Activated CD8-positive, alpha-beta T cell treated with anti-CD3 and anti-CD28 coated beads for 36 hours (primary cell): Measurements from ENCODE around the gene MATN1. TPM values are rescaled to one million over a fixed set of nuclear protein-coding genes. Genes with fewer than 3 reads are reported as not detected.

ENCODE experiments used
- ATAC-seq: fragments of 200-7000 bp; cut with Tn5 transposase; one replicate; pipeline ENCODE4 v1.10.0; 2021; ENCODE audit warnings: mild to moderate bottlenecking, moderate library complexity
- CTCF ChIA-PET: fragments of 350-600 bp; sonication (Branson Sonifier 250); formaldehyde crosslinking; loops from one replicate; lab custom pipeline; 2021; ENCODE audit warnings: antibody characterized with exemption; lab: Charles Lee
- POLR2A ChIA-PET: fragments of 350-600 bp; sonication (Branson Sonifier 250); formaldehyde crosslinking; loops from one replicate; lab custom pipeline; 2021; ENCODE audit warnings: antibody characterized with exemption; lab: Charles Lee
- DNase-seq: peaks from one replicate; pipeline ENCODE4 v3.0.0-alpha.2; 2020
- H3K27ac Mint-ChIP-seq: one replicate; pipeline ENCODE4 v1.8.0; 2021; ENCODE audit warnings: mild to moderate bottlenecking, mixed read lengths
- H3K27me3 Mint-ChIP-seq: one replicate; pipeline ENCODE4 v1.8.0; 2021; ENCODE audit warnings: mixed read lengths
- H3K36me3 Mint-ChIP-seq: one replicate; pipeline ENCODE4 v1.8.0; 2021; ENCODE audit warnings: low read depth, mixed read lengths
- H3K4me1 Mint-ChIP-seq: one replicate; pipeline ENCODE4 v1.8.0; 2021; ENCODE audit warnings: low read depth, mixed read lengths
- H3K4me3 Mint-ChIP-seq: one replicate; pipeline ENCODE4 v1.8.0; 2021; ENCODE audit warnings: mild to moderate bottlenecking, moderate library complexity, mixed read lengths
- H3K9me3 Mint-ChIP-seq: one replicate; pipeline ENCODE4 v1.8.0; 2021; ENCODE audit warnings: mixed read lengths
- CTCF ChIP-seq: fragments of 200-600 bp; IDR thresholded peaks from one replicate; pipeline ENCODE4 v1.8.0; 2022; ENCODE audit warnings: antibody characterized with exemption, mild to moderate bottlenecking
- intact Hi-C: fragments of 100-400 bp; cut with micrococcal nuclease; formaldehyde crosslinking; loops from one replicate; pipeline ENCODE4 v1.10.0; 2022
- total RNA-seq, 2 experiments: library from RNA; stranded (reverse); gene quantifications; one replicate each; pipeline ENCODE4 v1.2.3, GENCODE V29; 2021

Gene MATN1
- total RNA-seq, 2 experiments from 2014 or later: 0.45 to 1.4 TPM

GRCh38 chr1:30764396-30764795 is 41.0 kb upstream of the MATN1 start:
- H3K4me1 Mint-ChIP-seq: peaks cover 86% of the 10 kb centered on the region
- intact Hi-C loops: no loop called here
- DNase-seq: no peak
- H3K27ac Mint-ChIP-seq: peak overlapping the region; percentile 98
- H3K4me3 Mint-ChIP-seq: no peak overlapping the region
- ATAC-seq: no peak
- no peaks in the 10 kb centered on the region for H3K36me3 Mint-ChIP-seq
- POLR2A ChIA-PET: interaction anchor here (24.0 kb wide), 1 partner anchor 24 kb away, joined by 671 read pairs; the partner anchor contains the start of genes LAPTM5 and MATN1
- CTCF ChIA-PET: interaction anchor here (0.8 to 6.2 kb wide), 3 partner anchors 15 to 45 kb away, joined by 3 to 44 read pairs (median 21); no protein-coding TSS in a partner anchor
- TF ChIP-seq CTCF: no peak
- H3K27me3 Mint-ChIP-seq: no peaks in the 10 kb centered on the region
- H3K9me3 Mint-ChIP-seq: no peaks in the 10 kb centered on the region

DNA sequence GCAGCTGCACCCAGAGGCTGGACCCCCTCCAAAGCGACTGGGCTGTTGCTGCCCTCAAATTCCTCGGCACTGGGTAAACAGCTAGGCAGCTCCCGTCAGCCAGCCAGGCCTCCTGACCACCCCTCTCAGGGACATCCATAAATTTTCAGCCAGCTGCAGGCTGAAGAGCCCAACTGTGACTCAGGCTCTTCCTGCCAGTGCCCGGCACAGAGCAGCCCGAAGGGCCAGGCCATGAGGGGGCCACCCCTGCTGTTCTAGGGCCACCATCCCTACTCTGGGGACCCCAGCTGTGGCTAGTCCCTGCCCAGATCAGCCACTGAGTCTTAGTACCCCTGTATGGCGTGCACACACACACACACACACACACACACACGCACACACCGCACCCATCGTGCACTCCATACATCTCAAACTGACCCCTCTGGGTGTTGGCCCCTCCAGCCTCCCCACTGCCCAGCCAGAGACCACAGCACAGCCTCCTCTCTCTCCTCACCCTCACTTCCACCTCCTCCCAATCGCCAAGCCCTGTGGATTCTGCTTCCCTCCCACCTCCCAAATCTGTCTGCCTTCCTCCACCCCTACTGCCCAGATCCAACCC is 40.4 kb upstream of the MATN1 start:
- CTCF ChIA-PET: interaction anchor here (0.8 to 15.2 kb wide), 4 partner anchors 9 to 44 kb away, joined by 3 to 186 read pairs (median 12); no protein-coding TSS in a partner anchor
- Mint-ChIP-seq H3K27me3 (no peaks in the 10 kb centered on the region), H3K27ac (peak overlapping the region; percentile 81), H3K4me1 (peaks cover 90% of the 10 kb centered on the region), H3K36me3 (no peaks in the 10 kb centered on the region), H3K9me3 (no peaks in the 10 kb centered on the region), H3K4me3 (no peak overlapping the region)
- ATAC-seq (no peak), DNase-seq (no peak)
- TF ChIP-seq CTCF: no peak
- intact Hi-C loops: no loop called here
- POLR2A ChIA-PET: interaction anchor here (24.0 kb wide), 1 partner anchor 23 kb away, joined by 671 read pairs; the partner anchor contains the start of genes LAPTM5 and MATN1

GRCh38 chr1:30762930-30763650 is 39.7 kb upstream of the MATN1 start:
- Mint-ChIP-seq H3K27me3 (no peaks in the 10 kb centered on the region), H3K4me3 (no peak overlapping the region), H3K4me1 (peaks cover 92% of the 10 kb centered on the region), H3K27ac (peak overlapping the region; percentile 81), H3K9me3 (no peaks in the 10 kb centered on the region), H3K36me3 (no peaks in the 10 kb centered on the region)
- DNase-seq (no peak), ATAC-seq (no peak)
- intact Hi-C loops: no loop called here
- no peak for TF ChIP-seq CTCF
- ChIA-PET CTCF (interaction anchor here (1.1 to 15.2 kb wide), 6 partner anchors 9 to 44 kb away, joined by 3 to 186 read pairs (median 6); no protein-coding TSS in a partner anchor), POLR2A (interaction anchor here (2.9 to 24.0 kb wide), 2 partner anchors 22 to 44 kb away, joined by 11 to 671 read pairs; partner anchors contain the start of genes LAPTM5 and MATN1)

DNA sequence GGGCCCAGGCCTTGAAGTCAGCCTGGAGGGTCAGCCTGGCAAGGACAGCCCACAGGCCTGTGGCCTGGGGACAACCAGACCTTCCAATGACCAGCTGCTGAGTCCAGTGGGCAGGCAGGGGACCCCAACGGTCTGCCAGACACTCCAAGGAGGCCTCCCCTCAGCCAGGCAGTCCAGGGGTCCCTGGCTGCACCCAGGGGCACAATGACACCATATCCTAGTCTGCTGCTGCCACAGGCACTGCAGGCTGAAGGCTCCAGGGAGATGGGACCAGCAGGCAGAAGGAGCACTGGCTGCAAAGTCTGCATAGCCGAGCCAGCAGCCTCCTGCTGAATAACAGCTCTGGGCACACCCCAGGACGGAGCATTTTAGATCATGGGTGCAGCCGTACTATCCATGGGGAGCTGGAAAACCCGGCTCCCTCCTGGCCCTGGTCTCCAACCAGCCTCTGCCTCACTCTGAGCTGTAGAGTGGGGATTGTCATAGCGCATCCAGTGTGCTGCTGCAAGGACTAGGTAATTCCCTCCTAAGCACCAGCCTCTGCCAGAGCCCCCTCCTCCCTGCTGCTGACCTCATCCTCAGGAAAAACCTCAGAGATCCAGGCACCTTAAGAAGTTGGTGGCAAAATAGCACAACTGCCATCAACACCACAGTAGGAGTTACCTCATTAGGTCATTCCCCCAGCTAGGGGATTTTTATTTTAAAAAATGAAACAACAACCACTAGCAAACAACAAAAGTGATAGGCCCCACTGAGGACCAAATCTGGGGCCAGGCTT is 39.0 kb upstream of the MATN1 start:
- Mint-ChIP-seq H3K36me3 (no peaks in the 10 kb centered on the region), H3K27ac (peak overlapping the region; percentile 81), H3K9me3 (no peaks in the 10 kb centered on the region), H3K27me3 (no peaks in the 10 kb centered on the region), H3K4me1 (peaks cover 91% of the 10 kb centered on the region), H3K4me3 (no peak overlapping the region)
- ATAC-seq (no peak), DNase-seq (no peak)
- TF ChIP-seq CTCF: no peak
- CTCF ChIA-PET: interaction anchor here (1.1 to 15.2 kb wide), 6 partner anchors 10 to 44 kb away, joined by 3 to 186 read pairs (median 6); no protein-coding TSS in a partner anchor
- POLR2A ChIA-PET: interaction anchor here (2.9 to 24.0 kb wide), 2 partner anchors 21 to 43 kb away, joined by 11 to 671 read pairs; partner anchors contain the start of genes LAPTM5 and MATN1
- intact Hi-C loops: no loop called here
